Measurements from ENCODE around the gene POPDC2.

POPDC2 gene

GRCh38 chr3:119613201-119613600 is 47.2 kb downstream of the POPDC2 start:
- no peaks in the 10 kb centered on the region for H3K79me2 ChIP-seq
- H3K27ac ChIP-seq, result no peak overlapping the region
- H3K9ac ChIP-seq, result no peak overlapping the region
- H3K4me3 ChIP-seq (ENCODE audit: low read depth, low read length), result no peak overlapping the region
- no peak for TF ChIP-seq CTCF (IDR thresholded peaks at IDR 0.05)
- H2AFZ ChIP-seq, result no peak overlapping the region
- no peaks in the 10 kb centered on the region for H3K36me3 ChIP-seq (ENCODE audit: control insufficient read depth, insufficient read depth, low read length)
- H3K9me3 ChIP-seq (ENCODE audit: control insufficient read depth, low read length), result no peaks in the 10 kb centered on the region
- H3K27me3 ChIP-seq (ENCODE audit: control insufficient read depth, insufficient read depth, low read length), result no peaks in the 10 kb centered on the region
- peaks cover 13% of the 10 kb centered on the region for H3K4me1 ChIP-seq
- no peak overlapping the region for H3K4me2 ChIP-seq (ENCODE audit: low read length)

GRCh38 chr3:119611664-119612063 is 48.7 kb downstream of the POPDC2 start:
- no peak for TF ChIP-seq CTCF (IDR thresholded peaks at IDR 0.05)
- no peak overlapping the region for H3K9ac ChIP-seq
- H3K4me1 ChIP-seq, result no peaks in the 10 kb centered on the region
- no peaks in the 10 kb centered on the region for H3K27me3 ChIP-seq (ENCODE audit: control insufficient read depth, insufficient read depth, low read length)
- no peak overlapping the region for H3K4me3 ChIP-seq (ENCODE audit: low read depth, low read length)
- no peak overlapping the region for H3K27ac ChIP-seq
- H3K9me3 ChIP-seq (ENCODE audit: control insufficient read depth, low read length), result no peaks in the 10 kb centered on the region
- no peaks in the 10 kb centered on the region for H3K36me3 ChIP-seq (ENCODE audit: control insufficient read depth, insufficient read depth, low read length)
- no peaks in the 10 kb centered on the region for H3K79me2 ChIP-seq
- H2AFZ ChIP-seq, result no peak overlapping the region
- H3K4me2 ChIP-seq (ENCODE audit: low read length), result no peak overlapping the region

- Histone ChIP-seq H3K4me3 (ENCODE audit: low read depth, low read length) (no peak overlapping the region), H3K27ac (no peak overlapping the region), H3K4me2 (ENCODE audit: low read length) (no peak overlapping the region), H3K79me2 (no peaks in the 10 kb centered on the region), H3K4me1 (no peaks in the 10 kb centered on the region), H3K36me3 (ENCODE audit: control insufficient read depth, insufficient read depth, low read length) (no peaks in the 10 kb centered on the region), H3K27me3 (ENCODE audit: control insufficient read depth, insufficient read depth, low read length) (no peaks in the 10 kb centered on the region), H2AFZ (peak overlapping the region; percentile 45), H3K9ac (no peak overlapping the region), H3K9me3 (ENCODE audit: control insufficient read depth, low read length) (no peaks in the 10 kb centered on the region)
- no peak for TF ChIP-seq CTCF (IDR thresholded peaks at IDR 0.05)
These were observed 51.1 kb downstream of the POPDC2 start for GRCh38 chr3:119609301-119609700.

GRCh38 chr3:119608405-119609000 is 51.9 kb downstream of the POPDC2 start:
- Histone ChIP-seq H3K36me3 (ENCODE audit: control insufficient read depth, insufficient read depth, low read length) (no peaks in the 10 kb centered on the region), H3K4me1 (no peaks in the 10 kb centered on the region), H3K4me3 (ENCODE audit: low read depth, low read length) (no peak overlapping the region), H3K27ac (no peak overlapping the region), H3K9ac (no peak overlapping the region), H3K79me2 (no peaks in the 10 kb centered on the region), H3K4me2 (ENCODE audit: low read length) (no peak overlapping the region), H3K27me3 (ENCODE audit: control insufficient read depth, insufficient read depth, low read length) (no peaks in the 10 kb centered on the region), H3K9me3 (ENCODE audit: control insufficient read depth, low read length) (no peaks in the 10 kb centered on the region), H2AFZ (no peak overlapping the region)
- TF ChIP-seq CTCF (IDR thresholded peaks at IDR 0.05), result no peak

- TF ChIP-seq CTCF (IDR thresholded peaks at IDR 0.05), result no peak
- Histone ChIP-seq H3K4me1 (peaks cover 22% of the 10 kb centered on the region), H3K36me3 (ENCODE audit: control insufficient read depth, insufficient read depth, low read length) (no peaks in the 10 kb centered on the region), H2AFZ (no peak overlapping the region), H3K4me2 (ENCODE audit: low read length) (no peak overlapping the region), H3K9ac (no peak overlapping the region), H3K4me3 (ENCODE audit: low read depth, low read length) (no peak overlapping the region), H3K27ac (no peak overlapping the region), H3K79me2 (no peaks in the 10 kb centered on the region), H3K27me3 (ENCODE audit: control insufficient read depth, insufficient read depth, low read length) (no peaks in the 10 kb centered on the region), H3K9me3 (ENCODE audit: control insufficient read depth, low read length) (no peaks in the 10 kb centered on the region)
These were observed 55.5 kb downstream of the POPDC2 start for GRCh38 chr3:119604878-119605277.

All from parathyroid adenoma (tissue), 2 donors.